ENCODE results near the gene OR1D5.
"Not testable (repeated sequence)": the region's sequence is repeated elsewhere in the genome, so short reads cannot be mapped to it uniquely, and the experiment has no call there.

OR1D5 gene

GRCh38 chr17:3030852-3031470 is 32.4 kb downstream of the OR1D5 start:
- not testable (repeated sequence) for DNase-seq

GRCh38 chr17:3030096-3030495 is 33.3 kb downstream of the OR1D5 start:
- no peak for DNase-seq

GRCh38 chr17:3029213-3029913 is 34.0 kb downstream of the OR1D5 start:
- DNase-seq: no peak

- no peak for DNase-seq
These were observed 35.4 kb downstream of the OR1D5 start for GRCh38 chr17:3027786-3028532.

GRCh38 chr17:3026856-3027751 is 36.3 kb downstream of the OR1D5 start:
- DNase-seq: no peak

- no peak for DNase-seq
These were observed 37.1 kb downstream of the OR1D5 start for GRCh38 chr17:3026125-3026855.

- no peak for DNase-seq
These were observed 37.8 kb downstream of the OR1D5 start for GRCh38 chr17:3025421-3026124.

- no peak for DNase-seq
These were observed 39.1 kb downstream of the OR1D5 start for GRCh38 chr17:3024346-3024745.

GRCh38 chr17:3022197-3022596 is 41.2 kb downstream of the OR1D5 start:
- DNase-seq: no peak

- no peak for DNase-seq
These were observed 43.0 kb downstream of the OR1D5 start for GRCh38 chr17:3020381-3020780.

GRCh38 chr17:3019761-3020160 is 43.6 kb downstream of the OR1D5 start:
- DNase-seq: no peak

GRCh38 chr17:3017936-3018335 is 45.5 kb downstream of the OR1D5 start:
- DNase-seq: no peak

- no peak for DNase-seq
These were observed 47.5 kb downstream of the OR1D5 start for GRCh38 chr17:3015890-3016289.

GRCh38 chr17:3012926-3013581 is 50.4 kb downstream of the OR1D5 start:
- DNase-seq: peak; percentile 25

Measured in stimulated activated naive CD4-positive, alpha-beta T cell treated with Interleukin-2 at 50 U/mL for 16 hours (primary cell).